ENCODE measurements around the gene MBNL3.

Gene MBNL3

GRCh38 chrX:132488819-132489577 lies at the start of gene MBNL3:
Gene MBNL3 (minus strand): TSS chrX:132489038. CDS start chrX:132439611, 49,427 bp downstream.
- peak within 1 kb of the TSS; percentile 67 for H3K27ac ChIP-seq
- peak within 1 kb of the TSS; percentile 87 for H3K9ac ChIP-seq (ENCODE audit: insufficient read length)
- H3K36me3 ChIP-seq (ENCODE audit: insufficient read depth, low read length): no peaks in the 10 kb centered on the region
- H3K9me3 ChIP-seq (ENCODE audit: low read depth, low read length): no peaks in the 10 kb centered on the region
- DNase-seq (ENCODE audit: low read depth, low spot score): no peak
- no peak; the same call in 1 of the 2 replicates for TF ChIP-seq POLR2AphosphoS5 (IDR thresholded peaks at IDR 0.05; ENCODE audit: borderline replicate concordance, low read depth, low read length)
- peak within 1 kb of the TSS; percentile 84 for H3K4me3 ChIP-seq

- H3K27ac ChIP-seq: no peak overlapping the region
- H3K9ac ChIP-seq (ENCODE audit: insufficient read length): no peak overlapping the region
- no peaks in the 10 kb centered on the region for H3K9me3 ChIP-seq (ENCODE audit: low read depth, low read length)
- H3K36me3 ChIP-seq (ENCODE audit: insufficient read depth, low read length): no peaks in the 10 kb centered on the region
- no peak for DNase-seq (ENCODE audit: low read depth, low spot score)
- no peak overlapping the region for H3K4me3 ChIP-seq
- no peak for TF ChIP-seq POLR2AphosphoS5 (IDR thresholded peaks at IDR 0.05; ENCODE audit: borderline replicate concordance, low read depth, low read length)
- TF ChIP-seq EZH2 (IDR thresholded peaks at IDR 0.05): no peak
- no peak for TF ChIP-seq FOXP2 (optimal IDR thresholded peaks at IDR 0.05; ENCODE audit: control extremely low read depth, extremely low read length, insufficient read depth)
Observed at GRCh38 chrX:132533409-132533808, 44.6 kb upstream of the MBNL3 start.

DNA sequence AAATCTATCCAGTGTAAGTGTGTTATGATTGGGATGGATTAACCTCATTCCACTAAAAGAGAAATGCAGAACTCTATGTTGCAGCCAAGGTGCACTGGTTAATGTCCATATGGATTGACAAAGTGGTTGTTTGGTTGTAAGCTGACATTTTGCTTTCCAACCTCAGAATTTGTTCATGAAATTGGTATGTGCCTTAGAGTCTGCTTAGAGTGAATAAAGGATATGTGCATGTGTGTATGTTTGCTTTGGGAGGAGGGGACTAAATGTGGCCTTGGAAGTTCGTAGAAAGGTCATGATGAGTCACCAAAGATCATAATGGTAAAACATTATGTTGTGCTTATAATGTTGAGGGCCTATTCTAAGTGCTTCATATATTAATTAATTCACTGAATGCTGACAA lies 44.1 kb upstream of the MBNL3 start:
- Histone ChIP-seq H3K9me3 (ENCODE audit: low read depth, low read length) (no peaks in the 10 kb centered on the region), H3K36me3 (ENCODE audit: insufficient read depth, low read length) (no peaks in the 10 kb centered on the region), H3K9ac (ENCODE audit: insufficient read length) (no peak overlapping the region), H3K27ac (no peak overlapping the region), H3K4me3 (no peak overlapping the region)
- TF ChIP-seq EZH2 (IDR thresholded peaks at IDR 0.05): no peak
- no peak for TF ChIP-seq POLR2AphosphoS5 (IDR thresholded peaks at IDR 0.05; ENCODE audit: borderline replicate concordance, low read depth, low read length)
- no peak for TF ChIP-seq FOXP2 (optimal IDR thresholded peaks at IDR 0.05; ENCODE audit: control extremely low read depth, extremely low read length, insufficient read depth)
- no peak for DNase-seq (ENCODE audit: low read depth, low spot score)

DNA sequence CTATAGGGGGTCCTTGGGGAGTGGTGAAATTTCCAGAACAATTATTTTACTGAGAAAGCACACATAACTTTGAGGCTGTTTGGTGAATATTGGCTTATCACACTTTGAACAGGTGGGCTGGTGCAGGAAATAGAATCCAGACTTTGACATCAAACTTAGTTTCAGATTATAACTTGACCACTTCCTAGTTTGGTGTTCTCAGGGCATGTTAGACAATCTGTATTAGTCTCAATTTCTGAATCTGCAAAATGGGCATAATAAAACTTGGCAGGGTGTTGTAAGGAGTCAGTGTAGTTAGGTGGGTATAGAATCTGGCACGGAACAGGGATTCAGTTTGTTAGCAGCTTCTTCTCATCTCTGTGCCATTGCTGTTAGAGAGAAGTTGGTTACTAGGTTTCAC lies 43.3 kb upstream of the MBNL3 start:
- no peaks in the 10 kb centered on the region for H3K9me3 ChIP-seq (ENCODE audit: low read depth, low read length)
- DNase-seq (ENCODE audit: low read depth, low spot score): no peak
- no peak overlapping the region for H3K27ac ChIP-seq
- H3K9ac ChIP-seq (ENCODE audit: insufficient read length): no peak overlapping the region
- TF ChIP-seq FOXP2 (optimal IDR thresholded peaks at IDR 0.05; ENCODE audit: control extremely low read depth, extremely low read length, insufficient read depth) (no peak), EZH2 (IDR thresholded peaks at IDR 0.05) (no peak), POLR2AphosphoS5 (IDR thresholded peaks at IDR 0.05; ENCODE audit: borderline replicate concordance, low read depth, low read length) (no peak)
- H3K4me3 ChIP-seq: no peak overlapping the region
- H3K36me3 ChIP-seq (ENCODE audit: insufficient read depth, low read length): no peaks in the 10 kb centered on the region

- Histone ChIP-seq H3K9me3 (ENCODE audit: low read depth, low read length) (no peaks in the 10 kb centered on the region), H3K4me3 (no peak overlapping the region), H3K9ac (ENCODE audit: insufficient read length) (no peak overlapping the region), H3K36me3 (ENCODE audit: insufficient read depth, low read length) (no peaks in the 10 kb centered on the region), H3K27ac (no peak overlapping the region)
- no peak for DNase-seq (ENCODE audit: low read depth, low spot score)
- TF ChIP-seq POLR2AphosphoS5 (IDR thresholded peaks at IDR 0.05; ENCODE audit: borderline replicate concordance, low read depth, low read length) (no peak), EZH2 (IDR thresholded peaks at IDR 0.05) (no peak), FOXP2 (optimal IDR thresholded peaks at IDR 0.05; ENCODE audit: control extremely low read depth, extremely low read length, insufficient read depth) (no peak)
Observed at GRCh38 chrX:132520792-132521191, 32.0 kb upstream of the MBNL3 start.

DNA sequence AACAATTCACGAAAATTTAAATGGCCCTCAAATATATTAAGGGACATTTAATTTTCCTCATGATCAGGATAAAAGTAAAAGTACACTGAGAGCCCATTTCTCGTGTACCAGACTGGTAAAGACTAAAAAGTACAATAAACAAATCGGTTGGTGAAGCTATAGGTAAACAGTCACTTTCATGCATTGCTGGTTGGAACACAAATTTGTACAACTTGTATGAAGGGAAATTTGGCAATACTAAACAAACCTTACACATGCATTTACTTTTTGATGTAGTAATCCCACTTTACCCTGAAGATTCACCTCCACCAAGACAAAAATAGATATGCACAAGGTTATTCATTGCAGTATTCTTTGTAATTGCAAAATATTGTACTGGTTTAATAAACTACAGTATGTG lies 31.4 kb upstream of the MBNL3 start:
- DNase-seq (ENCODE audit: low read depth, low spot score): no peak
- Histone ChIP-seq H3K27ac (no peak overlapping the region), H3K9ac (ENCODE audit: insufficient read length) (no peak overlapping the region), H3K9me3 (ENCODE audit: low read depth, low read length) (no peaks in the 10 kb centered on the region), H3K36me3 (ENCODE audit: insufficient read depth, low read length) (no peaks in the 10 kb centered on the region), H3K4me3 (no peak overlapping the region)
- TF ChIP-seq POLR2AphosphoS5 (IDR thresholded peaks at IDR 0.05; ENCODE audit: borderline replicate concordance, low read depth, low read length) (no peak), EZH2 (IDR thresholded peaks at IDR 0.05) (no peak), FOXP2 (optimal IDR thresholded peaks at IDR 0.05; ENCODE audit: control extremely low read depth, extremely low read length, insufficient read depth) (no peak)

- H3K9ac ChIP-seq (ENCODE audit: insufficient read length): no peak overlapping the region
- TF ChIP-seq POLR2AphosphoS5 (IDR thresholded peaks at IDR 0.05; ENCODE audit: borderline replicate concordance, low read depth, low read length) (no peak), FOXP2 (optimal IDR thresholded peaks at IDR 0.05; ENCODE audit: control extremely low read depth, extremely low read length, insufficient read depth) (no peak), EZH2 (IDR thresholded peaks at IDR 0.05) (no peak)
- no peak overlapping the region for H3K4me3 ChIP-seq
- no peaks in the 10 kb centered on the region for H3K9me3 ChIP-seq (ENCODE audit: low read depth, low read length)
- no peak for DNase-seq (ENCODE audit: low read depth, low spot score)
- no peaks in the 10 kb centered on the region for H3K36me3 ChIP-seq (ENCODE audit: insufficient read depth, low read length)
- no peak overlapping the region for H3K27ac ChIP-seq
Observed at GRCh38 chrX:132518401-132518800, 29.6 kb upstream of the MBNL3 start.

DNA sequence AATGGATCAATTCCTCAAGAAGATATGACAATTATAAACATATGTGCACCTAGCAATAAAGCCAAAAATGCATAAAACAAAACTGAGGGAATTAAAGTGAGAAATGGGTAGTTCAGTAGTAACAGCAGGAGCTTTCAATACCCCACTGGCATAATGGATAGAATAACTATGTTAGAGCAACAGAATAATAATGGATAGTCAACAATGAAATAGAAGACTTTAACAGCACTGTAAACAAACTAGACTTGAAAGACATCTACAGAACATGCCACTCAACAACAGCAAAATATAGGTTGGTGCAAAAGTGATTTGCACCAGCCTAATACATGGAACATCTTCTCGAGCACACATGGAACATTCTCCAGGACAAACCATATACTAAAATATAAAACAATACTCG lies 20.0 kb upstream of the MBNL3 start:
- Histone ChIP-seq H3K36me3 (ENCODE audit: insufficient read depth, low read length) (no peaks in the 10 kb centered on the region), H3K27ac (no peak overlapping the region), H3K9ac (ENCODE audit: insufficient read length) (no peak overlapping the region), H3K4me3 (no peak overlapping the region), H3K9me3 (ENCODE audit: low read depth, low read length) (no peaks in the 10 kb centered on the region)
- TF ChIP-seq EZH2 (IDR thresholded peaks at IDR 0.05) (no peak), FOXP2 (optimal IDR thresholded peaks at IDR 0.05; ENCODE audit: control extremely low read depth, extremely low read length, insufficient read depth) (no peak), POLR2AphosphoS5 (IDR thresholded peaks at IDR 0.05; ENCODE audit: borderline replicate concordance, low read depth, low read length) (no peak)
- DNase-seq (ENCODE audit: low read depth, low spot score): no peak

- Histone ChIP-seq H3K9ac (ENCODE audit: insufficient read length) (no peak overlapping the region), H3K27ac (no peak overlapping the region), H3K36me3 (ENCODE audit: insufficient read depth, low read length) (no peaks in the 10 kb centered on the region), H3K4me3 (no peak overlapping the region), H3K9me3 (ENCODE audit: low read depth, low read length) (no peaks in the 10 kb centered on the region)
- no peak for DNase-seq (ENCODE audit: low read depth, low spot score)
- TF ChIP-seq EZH2 (IDR thresholded peaks at IDR 0.05) (no peak), FOXP2 (optimal IDR thresholded peaks at IDR 0.05; ENCODE audit: control extremely low read depth, extremely low read length, insufficient read depth) (no peak), POLR2AphosphoS5 (IDR thresholded peaks at IDR 0.05; ENCODE audit: borderline replicate concordance, low read depth, low read length) (no peak)
Observed at GRCh38 chrX:132505116-132505515, 16.3 kb upstream of the MBNL3 start.
